CD4-positive, alpha-beta T cell treated with Interleukin-2 at 100 ng/mL for 4 hours (primary cell): Measurements from ENCODE around the gene CDK11A.
"Not testable (repeated sequence)": the region's sequence is repeated elsewhere in the genome, so short reads cannot be mapped to it uniquely, and the experiment has no call there.

ENCODE experiments used
- DNase-seq: peaks from one replicate; pipeline ENCODE4 v3.0.0-alpha.2; 2020; ENCODE audit warnings: low spot score

Gene CDK11A

GRCh38 chr1:1721201-1721600 lies 3.0 kb downstream of the CDK11A start:
- DNase-seq, result no peak

- DNase-seq, result not testable (repeated sequence)
Measured at GRCh38 chr1:1715109-1715883, 8.9 kb downstream of the CDK11A start.

- DNase-seq, result not testable (repeated sequence)
Measured at GRCh38 chr1:1707897-1708296, 16.3 kb downstream of the CDK11A start.

DNA sequence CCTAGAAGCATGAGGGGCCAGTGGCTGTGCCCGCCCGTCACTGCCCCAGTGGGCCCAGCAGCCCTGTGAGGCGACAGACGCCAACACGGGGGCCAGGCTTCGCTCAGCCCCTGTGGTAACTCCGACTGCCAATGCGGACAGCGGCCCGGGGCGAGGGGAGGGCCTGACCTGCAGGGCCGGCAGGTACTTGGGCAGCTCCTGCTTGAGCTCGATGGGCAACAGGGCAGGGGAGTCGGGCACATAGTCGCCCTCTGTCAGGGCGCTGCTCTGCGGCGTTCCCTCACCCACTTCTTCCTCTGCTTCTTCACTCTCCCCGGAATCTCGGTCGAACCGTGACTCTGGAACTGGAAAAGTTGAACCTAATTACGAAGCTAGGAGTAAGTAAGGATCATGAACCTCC lies 16.9 kb downstream of the CDK11A start:
- DNase-seq, result not testable (repeated sequence)

DNA sequence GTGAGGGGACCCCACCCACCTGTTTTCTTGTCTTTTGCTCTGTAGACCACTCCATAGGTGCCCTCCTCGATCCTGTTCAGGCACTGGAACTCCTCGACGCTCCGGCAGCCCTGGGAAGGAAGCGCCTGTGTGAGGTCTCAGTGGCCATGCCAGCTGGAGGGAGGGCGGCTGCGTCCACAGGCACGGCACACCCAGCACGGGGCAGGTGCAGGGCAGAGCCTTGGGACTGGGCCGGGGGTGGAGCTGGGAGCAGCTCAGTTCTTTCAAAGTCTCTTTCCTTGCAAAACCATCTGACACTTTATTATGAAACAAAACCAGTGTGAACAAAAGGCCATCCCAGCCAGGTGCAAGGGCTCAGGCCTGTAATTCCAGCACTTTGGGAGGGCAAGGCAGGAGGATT lies 18.5 kb downstream of the CDK11A start:
- DNase-seq, result not testable (repeated sequence)

DNA sequence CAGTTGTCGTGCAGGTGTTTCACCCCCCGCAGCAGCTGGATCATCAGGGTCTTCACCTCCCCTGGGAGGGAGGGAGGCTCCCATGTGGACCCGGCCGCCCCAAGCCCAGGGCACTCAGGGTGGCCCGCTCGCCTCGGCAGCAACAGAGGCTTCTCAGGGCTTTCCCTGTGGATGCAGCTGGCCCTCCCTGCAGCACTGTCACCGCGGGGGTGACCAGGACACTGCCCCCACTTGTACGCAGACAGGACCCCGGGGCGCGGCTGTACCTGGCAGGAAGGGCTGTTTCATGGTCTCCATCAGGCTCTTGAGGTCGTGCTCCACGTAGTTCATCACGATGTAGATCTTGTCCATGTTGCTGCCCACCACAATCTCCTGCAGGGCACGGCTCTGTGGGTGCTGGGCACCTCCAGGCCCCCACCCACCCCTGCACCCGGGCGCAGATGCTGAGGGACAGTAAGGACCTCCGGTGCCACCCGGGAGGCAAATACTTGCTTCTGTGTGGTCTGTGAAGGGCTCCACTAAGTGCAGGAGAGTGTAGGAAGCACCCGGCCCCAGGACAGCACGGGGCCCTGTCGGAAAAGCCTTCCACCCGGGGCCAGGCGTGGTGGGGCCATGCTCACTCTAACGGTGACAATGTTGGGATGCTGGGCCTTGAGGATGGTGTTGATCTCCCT lies 19.7 kb downstream of the CDK11A start:
- DNase-seq, result not testable (repeated sequence)

DNA sequence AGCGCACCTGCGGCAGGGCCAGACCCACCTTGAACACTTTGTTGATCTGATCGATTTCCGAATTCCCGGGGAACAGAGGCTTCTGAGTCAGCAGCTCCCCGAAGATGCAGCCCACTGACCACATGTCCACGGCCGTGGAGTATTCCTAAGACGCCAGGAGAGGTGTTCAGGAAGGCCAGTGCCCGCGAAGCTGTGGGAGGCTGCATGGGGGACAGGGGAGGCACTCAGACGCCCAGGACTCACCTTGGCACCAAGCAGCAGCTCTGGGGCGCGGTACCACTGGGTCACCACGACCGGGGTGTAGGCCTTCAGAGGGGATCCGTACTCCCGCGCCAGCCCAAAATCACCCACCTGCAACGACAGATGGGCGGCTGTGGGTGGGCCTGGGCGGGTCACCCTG lies 20.4 kb downstream of the CDK11A start:
- DNase-seq, result no peak

DNA sequence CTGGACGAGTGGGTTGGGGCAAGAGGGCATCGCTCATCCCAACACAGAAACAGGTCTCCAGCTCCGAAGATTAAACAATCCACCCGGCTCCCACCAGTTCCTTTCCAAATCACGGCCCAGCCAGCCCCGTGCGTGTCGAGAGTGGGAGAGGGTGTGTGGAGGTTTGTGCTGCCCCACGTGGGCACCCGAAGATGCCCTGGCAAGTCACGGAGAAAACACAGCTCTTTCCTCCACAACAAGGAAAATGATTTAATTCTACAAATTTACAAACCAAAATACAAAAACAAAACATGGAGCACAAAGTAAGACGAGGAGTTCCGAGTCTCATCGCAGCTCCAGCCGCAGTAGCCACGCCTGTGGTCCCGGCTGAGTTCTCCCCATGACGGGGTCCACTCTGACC lies 21.7 kb downstream of the CDK11A start:
- not testable (repeated sequence) for DNase-seq

DNA sequence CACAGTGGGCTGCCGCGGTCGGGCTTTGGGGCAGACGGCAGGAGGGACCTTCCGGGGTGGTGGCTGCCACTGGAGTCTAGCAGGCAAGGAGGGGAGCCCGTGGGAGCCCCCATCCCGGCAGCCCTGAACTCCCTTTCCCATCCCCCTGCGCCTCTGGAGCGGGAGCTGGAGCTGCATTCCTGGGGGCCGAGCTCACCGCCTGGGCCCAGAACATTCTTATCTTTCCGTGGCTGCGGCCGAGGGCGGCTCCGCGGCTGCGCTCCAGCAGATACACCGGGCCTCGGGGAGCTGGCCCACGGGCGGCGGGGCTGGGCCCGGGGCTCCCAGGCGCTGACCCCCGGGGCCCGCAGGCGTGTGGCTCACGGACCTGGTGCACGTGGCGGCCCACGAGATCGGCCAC lies 23.6 kb downstream of the CDK11A start:
- DNase-seq, result not testable (repeated sequence)

DNA sequence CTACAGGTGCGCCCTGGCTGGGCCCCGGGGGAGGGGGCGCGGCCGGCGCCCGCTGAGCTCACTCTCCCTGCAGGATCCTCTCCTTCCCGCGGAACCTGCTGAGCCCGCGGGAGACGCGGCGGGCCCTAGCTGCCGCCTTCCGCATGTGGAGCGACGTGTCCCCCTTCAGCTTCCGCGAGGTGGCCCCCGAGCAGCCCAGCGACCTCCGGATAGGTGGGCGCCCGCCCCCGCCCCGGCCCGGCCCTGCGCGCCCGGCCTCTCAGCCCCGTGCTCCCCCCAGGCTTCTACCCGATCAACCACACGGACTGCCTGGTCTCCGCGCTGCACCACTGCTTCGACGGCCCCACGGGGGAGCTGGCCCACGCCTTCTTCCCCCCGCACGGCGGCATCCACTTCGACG lies 24.1 kb downstream of the CDK11A start:
- DNase-seq, result not testable (repeated sequence)

GRCh38 chr1:1699061-1699460 lies 25.1 kb downstream of the CDK11A start:
- DNase-seq, result not testable (repeated sequence)

DNA sequence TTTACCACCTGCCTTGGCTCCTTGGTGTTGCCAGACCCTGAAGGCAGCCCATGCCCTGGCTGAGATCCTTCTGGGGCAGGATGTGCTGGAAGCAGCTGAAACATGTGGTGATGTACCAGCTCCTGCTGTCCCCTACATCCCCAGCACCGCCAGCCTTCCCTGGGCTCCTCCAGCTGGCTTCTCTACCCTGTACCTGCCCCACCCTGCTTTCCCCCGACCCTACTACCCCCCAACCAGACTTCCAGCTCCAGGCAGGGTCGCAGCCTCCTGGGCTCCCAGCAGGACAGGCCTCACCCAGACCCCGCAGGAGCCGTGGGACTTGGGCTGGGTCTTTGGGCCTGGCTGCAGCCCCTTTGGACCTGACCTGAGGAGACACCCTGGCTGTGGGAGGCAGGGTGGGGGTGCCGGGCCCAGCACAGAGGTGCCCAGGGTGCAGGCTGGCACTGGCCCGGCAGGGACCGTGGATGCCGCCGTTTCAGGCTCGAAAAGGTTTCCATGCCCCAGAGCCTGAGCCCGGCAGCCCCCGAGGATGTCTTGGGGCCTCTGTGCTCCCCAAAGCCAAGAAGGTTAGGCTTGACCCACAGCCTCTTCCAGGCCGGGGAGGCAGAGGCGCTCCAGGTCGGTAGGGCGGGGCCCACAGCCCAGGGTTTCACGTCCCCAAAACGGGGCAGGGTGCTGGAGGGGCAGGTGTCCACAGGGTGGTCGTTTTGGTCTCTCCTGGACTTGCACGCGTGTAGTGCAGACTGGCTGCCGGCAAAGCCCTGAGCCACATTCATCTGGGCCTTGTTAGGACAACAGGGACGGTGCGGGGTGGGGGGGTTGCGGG lies 26.6 kb downstream of the CDK11A start:
- not testable (repeated sequence) for DNase-seq

DNA sequence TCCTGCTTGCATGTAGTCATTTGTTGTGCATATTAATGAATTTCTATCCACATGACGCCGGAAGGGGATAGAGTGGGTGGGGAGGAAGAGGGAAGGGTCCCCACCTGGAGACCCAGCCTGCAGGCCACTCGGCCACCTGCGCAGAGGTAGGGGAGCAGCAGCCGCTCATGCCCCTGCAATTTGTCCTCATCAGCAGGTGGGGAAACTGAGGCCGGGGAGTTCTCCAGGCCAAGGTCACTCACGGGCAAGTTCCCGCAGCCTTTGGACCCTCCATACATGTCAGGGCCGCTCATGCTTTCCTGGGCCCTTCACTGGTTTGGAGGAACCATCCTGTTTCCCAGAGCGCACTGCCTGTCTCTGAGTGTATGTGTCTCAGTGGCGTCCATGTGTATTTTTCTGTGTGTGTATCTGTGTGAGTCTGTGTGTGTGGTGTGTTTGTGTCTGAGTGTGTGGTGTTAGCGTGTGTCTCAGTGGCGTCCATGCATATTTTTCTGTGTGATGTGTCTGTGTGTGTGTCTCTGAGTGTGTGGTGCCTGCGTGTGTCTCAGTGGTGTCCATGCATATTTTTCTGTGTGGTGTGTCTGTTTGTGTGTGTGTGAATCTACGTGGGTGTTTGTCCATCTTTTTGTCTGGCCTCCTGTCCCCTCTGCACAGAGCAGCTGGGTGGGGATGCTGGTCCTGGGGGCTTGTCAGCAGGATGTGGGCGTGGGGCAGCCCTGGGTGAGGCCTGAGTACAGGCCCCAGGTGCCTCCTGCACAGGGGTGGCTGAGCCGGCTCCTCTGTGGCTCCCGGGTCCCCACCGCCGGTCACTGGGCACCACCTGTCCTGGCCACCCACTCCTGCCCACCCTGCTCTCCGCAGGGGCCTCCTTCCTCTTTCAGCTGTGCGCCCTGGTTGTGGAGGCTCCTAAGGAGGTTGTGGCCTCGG lies 27.5 kb downstream of the CDK11A start:
- DNase-seq, result not testable (repeated sequence)

DNA sequence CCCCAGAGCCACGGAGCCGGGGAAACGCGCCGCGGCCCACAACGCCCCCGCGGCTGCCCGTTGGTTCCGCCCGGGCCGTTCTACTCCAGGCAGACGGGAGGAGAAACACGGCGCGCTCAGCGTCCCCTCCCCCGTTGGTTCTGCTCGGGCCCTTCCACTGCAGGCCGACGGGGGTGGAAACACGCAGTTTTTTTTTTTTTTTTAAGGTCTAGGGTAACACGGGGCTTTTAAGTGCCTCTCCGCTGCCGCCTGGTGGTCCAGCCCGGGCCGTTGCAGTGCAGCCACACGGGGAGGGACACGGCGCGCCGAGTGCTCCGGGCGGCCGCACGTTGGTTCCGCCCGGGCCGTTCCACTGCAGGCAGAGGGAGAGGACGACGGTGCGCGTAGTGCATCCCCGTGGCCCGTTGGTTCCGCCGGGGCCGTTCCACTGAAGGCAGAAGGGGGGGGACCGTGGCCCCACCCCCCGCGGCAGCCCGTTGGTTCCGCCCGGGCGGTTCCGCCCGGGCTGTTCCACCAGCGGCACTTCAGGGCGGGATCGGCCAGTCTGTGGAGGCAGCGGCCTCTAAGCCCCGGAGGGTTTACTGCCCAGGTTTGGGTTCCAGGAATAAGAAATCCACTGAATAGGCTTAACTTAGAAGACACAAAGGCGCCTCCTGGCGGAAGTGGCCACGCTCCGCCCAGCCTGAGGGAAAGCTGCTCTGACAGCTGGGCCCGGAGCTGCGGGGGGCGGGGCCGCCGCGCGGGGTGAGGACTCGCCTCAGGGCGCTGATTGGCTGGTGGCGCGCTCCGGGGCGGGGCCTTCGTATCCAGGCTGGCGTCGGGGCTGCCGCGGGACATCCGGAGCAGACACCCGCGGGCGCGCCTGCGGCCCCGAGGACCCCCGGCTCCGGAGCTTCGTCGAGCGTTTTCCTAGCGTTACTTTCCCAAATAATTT lies 31.2 kb downstream of the CDK11A start, which contains the start of gene SLC35E2B:
Gene SLC35E2B (minus strand): TSS at position 82 of the 934 bp plus-strand sequence. CDS start 16,096 bp downstream, outside the sequence.
- DNase-seq, result peak; percentile 97

DNA sequence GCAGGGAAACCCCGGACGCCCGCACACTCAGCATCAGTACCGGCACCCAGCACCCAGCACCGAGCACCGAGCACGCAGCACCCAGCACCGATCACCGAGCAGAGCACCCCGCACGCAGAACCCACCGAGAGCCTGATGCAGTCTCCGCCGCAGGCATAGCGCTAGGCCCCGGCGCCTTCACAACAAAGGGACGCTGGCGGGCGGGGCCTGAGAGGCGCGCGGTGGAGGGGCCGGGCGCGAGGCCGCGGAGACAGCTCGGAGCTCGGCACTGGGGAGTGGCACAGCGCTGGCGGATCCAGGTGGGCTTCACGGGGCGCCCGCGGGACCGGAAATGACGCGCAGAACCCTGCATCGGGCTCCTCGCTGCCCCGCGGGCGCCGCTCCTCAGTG lies 31.8 kb downstream of the CDK11A start:
- not testable (repeated sequence) for DNase-seq

- DNase-seq, result not testable (repeated sequence)
Measured at GRCh38 chr1:1691443-1691842, 32.7 kb downstream of the CDK11A start.

GRCh38 chr1:1689526-1689925 lies 34.6 kb downstream of the CDK11A start:
- DNase-seq, result not testable (repeated sequence)

- DNase-seq, result no peak
Measured at GRCh38 chr1:1687846-1688245, 36.3 kb downstream of the CDK11A start.

GRCh38 chr1:1684031-1684681 lies 40.0 kb downstream of the CDK11A start:
- no peak for DNase-seq
